Naive thymus-derived CD4-positive, alpha-beta T cell (primary cell): ENCODE measurements around the gene RPS14. TPM values are rescaled to one million over a fixed set of nuclear protein-coding genes. Genes with fewer than 3 reads are reported as not detected.

ENCODE experiments used
- ATAC-seq: fragments of 150-1000 bp; cut with Tn5 transposase; 2 replicates; pipeline ENCODE4 v1.10.0; 2021; ENCODE audit warnings: mild to moderate bottlenecking, moderate library complexity
- CTCF ChIA-PET: fragments of 350-600 bp; sonication (Branson Sonifier 250); formaldehyde crosslinking; loops from one replicate; lab custom pipeline; 2021; ENCODE audit warnings: antibody characterized with exemption; lab: Charles Lee
- POLR2A ChIA-PET: fragments of 350-600 bp; sonication (Branson Sonifier 250); formaldehyde crosslinking; loops from one replicate; lab custom pipeline; 2021; ENCODE audit warnings: antibody characterized with exemption, inconsistent platforms; lab: Charles Lee
- DNase-seq, 9 donors: peaks; one replicate each; pipeline versions ENCODE4 v3.0.0 to v3.0.0-alpha.2; 2020 to 2022; ENCODE audit warnings: mixed read lengths in 1 of 9
- H3K27ac ChIP-seq: one replicate; pipeline ENCODE4 v1.7.0; 2013; ENCODE audit warnings: mild to moderate bottlenecking, low read depth, low read length, moderate library complexity
- H3K27me3 ChIP-seq, 2 donors: one replicate each; pipeline ENCODE4 v1.7.0; 2013; ENCODE audit warnings: low read length in 2 of 2, mild to moderate bottlenecking in 2 of 2, moderate library complexity in 2 of 2; ENCODE audit not compliant: control insufficient read depth in 2 of 2, insufficient read depth in 2 of 2
- H3K36me3 ChIP-seq, 3 experiments: 1 replicate in 2 of 3; 2 replicates in 1 of 3; pipeline ENCODE4 v1.7.0; 2013; ENCODE audit warnings: low read length in 3 of 3, mild to moderate bottlenecking in 3 of 3, moderate library complexity in 1 of 3; ENCODE audit not compliant: insufficient read depth in 3 of 3, control insufficient read depth in 2 of 3
- H3K4me1 ChIP-seq, 2 donors: one replicate each; pipeline ENCODE4 v1.7.0; 2013; ENCODE audit warnings: low read length in 2 of 2, mild to moderate bottlenecking in 2 of 2, moderate library complexity in 1 of 2; ENCODE audit not compliant: control insufficient read depth in 2 of 2, insufficient read depth in 2 of 2
- H3K4me3 ChIP-seq: 2 replicates; pipeline ENCODE4 v1.7.0; 2013; ENCODE audit warnings: mild to moderate bottlenecking, low read length
- H3K9me3 ChIP-seq, 3 experiments: 1 replicate in 2 of 3; 2 replicates in 1 of 3; pipeline ENCODE4 v1.7.0; 2013; ENCODE audit warnings: low read length in 3 of 3; ENCODE audit not compliant: control insufficient read depth in 2 of 3
- H3K27ac Mint-ChIP-seq, 9 donors: one replicate each; pipeline ENCODE4 v1.8.0; 2020 to 2022; ENCODE audit warnings: mixed read lengths in 9 of 9, mild to moderate bottlenecking in 8 of 9, moderate library complexity in 5 of 9, inconsistent platforms in 2 of 9
- H3K27me3 Mint-ChIP-seq, 5 donors: one replicate each; pipeline ENCODE4 v1.8.0; 2021 to 2022; ENCODE audit warnings: mixed read lengths in 5 of 5, mild to moderate bottlenecking in 1 of 5
- H3K36me3 Mint-ChIP-seq, 5 donors: one replicate each; pipeline ENCODE4 v1.8.0; 2020 to 2022; ENCODE audit warnings: mixed read lengths in 5 of 5, mild to moderate bottlenecking in 3 of 5, inconsistent platforms in 1 of 5
- H3K4me1 Mint-ChIP-seq, 7 donors: one replicate each; pipeline ENCODE4 v1.8.0; 2020 to 2022; ENCODE audit warnings: mixed read lengths in 7 of 7, mild to moderate bottlenecking in 3 of 7, inconsistent platforms in 1 of 7
- H3K4me3 Mint-ChIP-seq, 10 donors: one replicate each; pipeline ENCODE4 v1.8.0; 2020 to 2022; ENCODE audit warnings: mild to moderate bottlenecking in 10 of 10, mixed read lengths in 10 of 10, moderate library complexity in 6 of 10, inconsistent platforms in 2 of 10
- H3K9me3 Mint-ChIP-seq, 11 donors: one replicate each; pipeline ENCODE4 v1.8.0; 2020 to 2022; ENCODE audit warnings: mixed read lengths in 11 of 11, mild to moderate bottlenecking in 4 of 11, inconsistent platforms in 1 of 11, moderate library complexity in 1 of 11
- intact Hi-C, 2 donors: fragments of 100-400 bp; cut with micrococcal nuclease; formaldehyde crosslinking; loops; one replicate each; pipeline ENCODE4 v1.15.1; 2023
- polyA plus RNA-seq, 2 donors: library from polyadenylated mRNA; unstranded; fragments of 300-500 nt; fragmentation: Illumina TruSeq; gene quantifications; one replicate each; pipeline ENCODE4 v1.2.3, GENCODE V29; 2021
- total RNA-seq, 6 experiments: library from RNA in 5 of 6; stranded (reverse) in 5 of 6; gene quantifications; 1 replicate in 5 of 6; 2 replicates in 1 of 6; pipeline ENCODE4 v1.2.3 and lab custom pipeline; 2021 to 2026

Gene RPS14
- total and polyA plus RNA-seq, 7 experiments from 2014 or later, result 2,331 to 11,248 (median 6,766) TPM

- no peaks in the 10 kb centered on the region for H3K9me3 Mint-ChIP-seq
- peaks cover 18 to 23% of the 10 kb centered on the region in 2 donors for H3K4me1 ChIP-seq
- peak overlapping the region; percentile 68 for H3K4me3 ChIP-seq
- peak in 1 of 9 donors; percentile 36 for DNase-seq
- POLR2A ChIA-PET, result interaction anchor here (0.7 to 2.1 kb wide), 17 partner anchors 9 to 341 kb away, joined by 3 to 29 read pairs (median 7); partner anchors contain the start of genes CD74, RBM22 and TCOF1
- CTCF ChIA-PET, result interaction anchor here (0.6 to 2.3 kb wide), 6 partner anchors 10 to 330 kb away, joined by 3 to 14 read pairs (median 3); partner anchors contain the start of gene SMIM3
- H3K27me3 Mint-ChIP-seq, result no peaks in the 10 kb centered on the region
- H3K36me3 Mint-ChIP-seq, result peaks cover 6 to 39% (median 31%) of the 10 kb centered on the region in 5 donors
- H3K27ac ChIP-seq, result peak overlapping the region; percentile 100
- H3K36me3 ChIP-seq, result peaks cover 28 to 41% (median 31%) of the 10 kb centered on the region in 3 experiments
- H3K9me3 ChIP-seq, result no peaks in the 10 kb centered on the region
- peak; percentile 33 for ATAC-seq
- no peaks in the 10 kb centered on the region for H3K27me3 ChIP-seq
- peaks cover 21 to 45% (median 37%) of the 10 kb centered on the region in 7 donors for H3K4me1 Mint-ChIP-seq
- intact Hi-C loops, result loop anchor here (1.0 to 10.0 kb wide), 11 partner anchors 13 to 1322 kb away; partner anchors contain the start of genes CD74 (in 2 of the 2), TCOF1 (in 2 of the 2), CSNK1A1 (in 1 of the 2) and G3BP1 (in 1 of the 2)
- H3K27ac Mint-ChIP-seq, result peak overlapping the region; percentile 97 to 100 (median 100)
- peak overlapping the region; percentile 89 to 100 (median 96) for H3K4me3 Mint-ChIP-seq
These were observed 505 bp downstream of the RPS14 start for GRCh38 chr5:150448952-150449516.

GRCh38 chr5:150448334-150448733, 1.2 kb downstream of the RPS14 start:
- Mint-ChIP-seq H3K27ac (peak overlapping the region; percentile 97 to 100 (median 100)), H3K4me3 (peak overlapping the region; percentile 89 to 100 (median 96)), H3K36me3 (peaks cover 6 to 46% (median 34%) of the 10 kb centered on the region in 5 donors), H3K27me3 (no peaks in the 10 kb centered on the region), H3K4me1 (peaks cover 21 to 49% (median 37%) of the 10 kb centered on the region in 7 donors), H3K9me3 (no peaks in the 10 kb centered on the region)
- Histone ChIP-seq H3K36me3 (peaks cover 31 to 48% (median 37%) of the 10 kb centered on the region in 3 experiments), H3K27ac (peak overlapping the region; percentile 100), H3K9me3 (no peaks in the 10 kb centered on the region), H3K4me3 (peak overlapping the region; percentile 68), H3K27me3 (no peaks in the 10 kb centered on the region), H3K4me1 (peaks cover 18 to 23% of the 10 kb centered on the region in 2 donors)
- ATAC-seq (no peak), DNase-seq (no peak)
- intact Hi-C loops, result loop anchor here in 1 of 2 donors (2.0 to 10.0 kb wide), 3 partner anchors 208 to 894 kb away; partner anchors contain the start of genes CSNK1A1 and SMIM3
- ChIA-PET POLR2A (no interaction called here), CTCF (no interaction called here)

- H3K36me3 ChIP-seq, result peaks cover 31 to 52% (median 37%) of the 10 kb centered on the region in 3 experiments
- CTCF ChIA-PET, result interaction anchor here (1.1 kb wide), 1 partner anchor 34 kb away, joined by 4 read pairs; the partner anchor contains the start of gene CD74
- DNase-seq (no peak), ATAC-seq (no peak)
- H3K27ac Mint-ChIP-seq, result peak overlapping the region in 7 of 9 donors; percentile 74 to 100 (median 100)
- H3K27ac ChIP-seq, result peak overlapping the region; percentile 100
- intact Hi-C loops, result loop anchor here in 1 of 2 donors (10.0 kb wide), 1 partner anchor 892 kb away; the partner anchor contains the start of gene CSNK1A1
- H3K4me1 Mint-ChIP-seq, result peaks cover 21 to 49% (median 37%) of the 10 kb centered on the region in 7 donors
- H3K36me3 Mint-ChIP-seq, result peaks cover 6 to 50% (median 37%) of the 10 kb centered on the region in 5 donors
- H3K9me3 ChIP-seq, result no peaks in the 10 kb centered on the region
- H3K4me3 Mint-ChIP-seq, result peak overlapping the region in 9 of 10 donors; percentile 2 to 97 (median 92)
- POLR2A ChIA-PET, result interaction anchor here (1.0 kb wide), 1 partner anchor 34 kb away, joined by 5 read pairs; the partner anchor contains the start of gene CD74
- H3K4me3 ChIP-seq, result no peak overlapping the region
- no peaks in the 10 kb centered on the region for H3K9me3 Mint-ChIP-seq
- no peaks in the 10 kb centered on the region for H3K27me3 Mint-ChIP-seq
- H3K27me3 ChIP-seq, result no peaks in the 10 kb centered on the region
- H3K4me1 ChIP-seq, result peaks cover 18 to 23% of the 10 kb centered on the region in 2 donors
These were observed 2.4 kb downstream of the RPS14 start for GRCh38 chr5:150447188-150447587.

- Histone ChIP-seq H3K27ac (peak overlapping the region; percentile 100), H3K36me3 (peaks cover 31 to 58% (median 37%) of the 10 kb centered on the region in 3 experiments), H3K27me3 (no peaks in the 10 kb centered on the region), H3K4me1 (peaks cover 18 to 23% of the 10 kb centered on the region in 2 donors), H3K9me3 (no peaks in the 10 kb centered on the region), H3K4me3 (no peak overlapping the region)
- peak overlapping the region in 6 of 9 donors; percentile 13 to 100 (median 69) for H3K27ac Mint-ChIP-seq
- no peak for ATAC-seq
- CTCF ChIA-PET, result interaction anchor here (1.1 kb wide), 1 partner anchor 33 kb away, joined by 4 read pairs; the partner anchor contains the start of gene CD74
- no peaks in the 10 kb centered on the region for H3K9me3 Mint-ChIP-seq
- H3K4me1 Mint-ChIP-seq, result peaks cover 21 to 49% (median 37%) of the 10 kb centered on the region in 7 donors
- POLR2A ChIA-PET, result interaction anchor here (0.6 to 1.0 kb wide), 2 partner anchors 34 to 344 kb away, joined by 5 to 6 read pairs; partner anchors contain the start of gene CD74
- intact Hi-C loops, result loop anchor here in 1 of 2 donors (10.0 kb wide), 1 partner anchor 892 kb away; the partner anchor contains the start of gene CSNK1A1
- peak overlapping the region in 3 of 10 donors; percentile 24 to 92 (median 46) for H3K4me3 Mint-ChIP-seq
- H3K27me3 Mint-ChIP-seq, result no peaks in the 10 kb centered on the region
- H3K36me3 Mint-ChIP-seq, result peaks cover 6 to 50% (median 38%) of the 10 kb centered on the region in 5 donors
- DNase-seq, result no peak
These were observed 3.0 kb downstream of the RPS14 start for GRCh38 chr5:150446583-150446982.

GRCh38 chr5:150446088-150446487, 3.5 kb downstream of the RPS14 start:
- peak overlapping the region; percentile 100 for H3K27ac ChIP-seq
- ChIA-PET CTCF (interaction anchor here (1.1 kb wide), 1 partner anchor 33 kb away, joined by 4 read pairs; the partner anchor contains the start of gene CD74), POLR2A (interaction anchor here (0.6 kb wide), 1 partner anchor 345 kb away, joined by 6 read pairs; no protein-coding TSS in a partner anchor)
- intact Hi-C loops, result loop anchor here in 1 of 2 donors (10.0 kb wide), 1 partner anchor 891 kb away; the partner anchor contains the start of gene CSNK1A1
- ATAC-seq, result no peak
- Mint-ChIP-seq H3K27ac (peak overlapping the region in 6 of 9 donors; percentile 60 to 99 (median 74)), H3K4me3 (peak overlapping the region in 2 of 10 donors; percentile 24 to 92), H3K36me3 (peaks cover 6 to 50% (median 39%) of the 10 kb centered on the region in 5 donors), H3K4me1 (peaks cover 22 to 49% (median 37%) of the 10 kb centered on the region in 7 donors), H3K9me3 (no peaks in the 10 kb centered on the region), H3K27me3 (no peaks in the 10 kb centered on the region)
- DNase-seq, result no peak
- no peaks in the 10 kb centered on the region for H3K27me3 ChIP-seq
- H3K36me3 ChIP-seq, result peaks cover 31 to 59% (median 37%) of the 10 kb centered on the region in 3 experiments
- H3K4me1 ChIP-seq, result peaks cover 18 to 23% of the 10 kb centered on the region in 2 donors
- no peak overlapping the region for H3K4me3 ChIP-seq
- H3K9me3 ChIP-seq, result no peaks in the 10 kb centered on the region

- peaks cover 18 to 23% of the 10 kb centered on the region in 2 donors for H3K4me1 ChIP-seq
- no peaks in the 10 kb centered on the region for H3K9me3 ChIP-seq
- ATAC-seq (no peak), DNase-seq (no peak)
- no peak overlapping the region for H3K27ac ChIP-seq
- H3K27me3 ChIP-seq, result no peaks in the 10 kb centered on the region
- Mint-ChIP-seq H3K4me3 (no peak overlapping the region), H3K4me1 (peaks cover 22 to 44% (median 35%) of the 10 kb centered on the region in 7 donors), H3K9me3 (no peaks in the 10 kb centered on the region), H3K36me3 (peaks cover 6 to 50% (median 39%) of the 10 kb centered on the region in 5 donors), H3K27me3 (no peaks in the 10 kb centered on the region), H3K27ac (peak overlapping the region in 2 of 9 donors; percentile 57 to 77)
- CTCF ChIA-PET, result interaction anchor here (0.7 to 1.0 kb wide), 2 partner anchors 9 to 1280 kb away, joined by 5 to 6 read pairs; no protein-coding TSS in a partner anchor
- intact Hi-C loops, result loop anchor here in 1 of 2 donors (10.0 kb wide), 1 partner anchor 890 kb away; the partner anchor contains the start of gene CSNK1A1
- H3K36me3 ChIP-seq, result peaks cover 31 to 59% (median 37%) of the 10 kb centered on the region in 3 experiments
- no peak overlapping the region for H3K4me3 ChIP-seq
- POLR2A ChIA-PET, result interaction anchor here (1.0 kb wide), 1 partner anchor 9 kb away, joined by 3 read pairs; no protein-coding TSS in a partner anchor
These were observed 4.8 kb downstream of the RPS14 start for GRCh38 chr5:150444770-150445169.
